ENCODE measurements around the gene GZMM. TPM values are rescaled to one million over a fixed set of nuclear protein-coding genes. Genes with fewer than 3 reads are reported as not detected.
A peak's percentile ranks its signal among the peaks of the same experiment; 100 is the strongest.

GZMM gene
- total and polyA plus RNA-seq, 4 donors: 0.54 to 2.8 (median 0.75) TPM; not detected in 1

GRCh38 chr19:570937-571565 lies 27.2 kb downstream of the GZMM start:
- H3K9me3 ChIP-seq (ENCODE audit: control insufficient read depth, low read length): no peaks in the 10 kb centered on the region
- H3K4me3 ChIP-seq (ENCODE audit: low read length in 2 of 2): peak overlapping the region in 1 of 2 donors; percentile 55
- DNase-seq (peak; percentile 69 to 76), ATAC-seq (ENCODE audit: low FRiP score) (no peak)
- 5 to 6% methylated on average over 45 of the region's 45 CpGs for WGBS, 2 donors
- intact Hi-C loops (cut with DNase I): no loop called here
- H3K27me3 ChIP-seq (ENCODE audit: control insufficient read depth in 1 of 2, insufficient read depth in 2 of 2, low read length in 1 of 2): no peaks in the 10 kb centered on the region
- H3K4me1 ChIP-seq (ENCODE audit: control insufficient read depth in 1 of 2, insufficient read depth in 2 of 2, low read length in 2 of 2): peaks cover 0 to 3% of the 10 kb centered on the region in 2 donors
- no peaks in the 10 kb centered on the region for H3K36me3 ChIP-seq (ENCODE audit: control insufficient read depth in 1 of 2, insufficient read depth in 2 of 2, low read length in 1 of 2)
- no peak overlapping the region for H3K27ac ChIP-seq (ENCODE audit: low read depth in 1 of 2, low read length in 2 of 2)

- no peaks in the 10 kb centered on the region for H3K9me3 ChIP-seq (ENCODE audit: control insufficient read depth, low read length)
- intact Hi-C loops (cut with DNase I): no loop called here
- H3K27ac ChIP-seq (ENCODE audit: low read depth in 1 of 2, low read length in 2 of 2): no peak overlapping the region
- H3K36me3 ChIP-seq (ENCODE audit: control insufficient read depth in 1 of 2, insufficient read depth in 2 of 2, low read length in 1 of 2): no peaks in the 10 kb centered on the region
- WGBS, 2 donors: 0 to 1% methylated on average over 14 of the region's 14 CpGs
- peaks cover 0 to 3% of the 10 kb centered on the region in 2 donors for H3K4me1 ChIP-seq (ENCODE audit: control insufficient read depth in 1 of 2, insufficient read depth in 2 of 2, low read length in 2 of 2)
- ATAC-seq (ENCODE audit: low FRiP score) (no peak), DNase-seq (no peak)
- H3K4me3 ChIP-seq (ENCODE audit: low read length in 2 of 2): peak overlapping the region; percentile 55 to 66
- no peaks in the 10 kb centered on the region for H3K27me3 ChIP-seq (ENCODE audit: control insufficient read depth in 1 of 2, insufficient read depth in 2 of 2, low read length in 1 of 2)
These were observed 27.7 kb downstream of the GZMM start for GRCh38 chr19:571566-571974.

GRCh38 chr19:572140-572742 lies 28.4 kb downstream of the GZMM start, which contains the start of gene BSG:
TSS of gene BSG (plus strand) at chr19:572596. CDS start at chr19:572635, 39 bp downstream.
- H3K9me3 ChIP-seq (ENCODE audit: control insufficient read depth, low read length): no peaks in the 10 kb centered on the region
- DNase-seq: peak; percentile 99
- peaks cover 0 to 3% of the 10 kb centered on the region in 2 donors for H3K4me1 ChIP-seq (ENCODE audit: control insufficient read depth in 1 of 2, insufficient read depth in 2 of 2, low read length in 2 of 2)
- H3K4me3 ChIP-seq (ENCODE audit: low read length in 2 of 2): peak within 1 kb of the TSS; percentile 91 to 95
- 0% methylated on average over 69 to 79 of the region's 79 CpGs for WGBS, 2 donors
- intact Hi-C loops (cut with DNase I): no loop called here
- H3K27ac ChIP-seq (ENCODE audit: low read depth in 1 of 2, low read length in 2 of 2): peak within 1 kb of the TSS in 1 of 2 donors; percentile 16
- H3K36me3 ChIP-seq (ENCODE audit: control insufficient read depth in 1 of 2, insufficient read depth in 2 of 2, low read length in 1 of 2): no peaks in the 10 kb centered on the region
- ATAC-seq (ENCODE audit: low FRiP score): peak; percentile 96
- no peaks in the 10 kb centered on the region for H3K27me3 ChIP-seq (ENCODE audit: control insufficient read depth in 1 of 2, insufficient read depth in 2 of 2, low read length in 1 of 2)

- peak; percentile 9 for ATAC-seq (ENCODE audit: low FRiP score)
- H3K27ac ChIP-seq (ENCODE audit: low read depth in 1 of 2, low read length in 2 of 2): no peak overlapping the region
These were observed 29.1 kb downstream of the GZMM start for GRCh38 chr19:572743-573518.

GRCh38 chr19:573519-573825 lies 29.6 kb downstream of the GZMM start:
- Histone ChIP-seq H3K9me3 (ENCODE audit: control insufficient read depth, low read length) (no peaks in the 10 kb centered on the region), H3K4me1 (ENCODE audit: control insufficient read depth in 1 of 2, insufficient read depth in 2 of 2, low read length in 2 of 2) (peaks cover 0 to 3% of the 10 kb centered on the region in 2 donors), H3K27ac (ENCODE audit: low read depth in 1 of 2, low read length in 2 of 2) (no peak overlapping the region), H3K27me3 (ENCODE audit: control insufficient read depth in 1 of 2, insufficient read depth in 2 of 2, low read length in 1 of 2) (no peaks in the 10 kb centered on the region), H3K4me3 (ENCODE audit: low read length in 2 of 2) (peak overlapping the region in 1 of 2 donors; percentile 91), H3K36me3 (ENCODE audit: control insufficient read depth in 1 of 2, insufficient read depth in 2 of 2, low read length in 1 of 2) (no peaks in the 10 kb centered on the region)
- no peak for ATAC-seq (ENCODE audit: low FRiP score)
- intact Hi-C loops (cut with DNase I): no loop called here
- no peak for DNase-seq
- WGBS, 2 donors: 8 to 9% methylated on average over 15 of the region's 15 CpGs

More at GRCh38 chr19:572743-573518, 29.1 kb downstream of the GZMM start:
- no peaks in the 10 kb centered on the region for H3K9me3 ChIP-seq (ENCODE audit: control insufficient read depth, low read length)
- no peaks in the 10 kb centered on the region for H3K27me3 ChIP-seq (ENCODE audit: control insufficient read depth in 1 of 2, insufficient read depth in 2 of 2, low read length in 1 of 2)
- intact Hi-C loops (cut with DNase I): no loop called here
- H3K36me3 ChIP-seq (ENCODE audit: control insufficient read depth in 1 of 2, insufficient read depth in 2 of 2, low read length in 1 of 2): no peaks in the 10 kb centered on the region
- 0% methylated on average over 42 to 55 of the region's 55 CpGs for WGBS, 2 donors
- peak overlapping the region; percentile 91 to 95 for H3K4me3 ChIP-seq (ENCODE audit: low read length in 2 of 2)
- DNase-seq: peak; percentile 77 to 82
- peaks cover 0 to 3% of the 10 kb centered on the region in 2 donors for H3K4me1 ChIP-seq (ENCODE audit: control insufficient read depth in 1 of 2, insufficient read depth in 2 of 2, low read length in 2 of 2)

GRCh38 chr19:574658-575526 lies 31.0 kb downstream of the GZMM start:
- peak in 1 of 2 donors; percentile 75 for DNase-seq
- H3K27ac ChIP-seq (ENCODE audit: low read depth in 1 of 2, low read length in 2 of 2): no peak overlapping the region
- no peaks in the 10 kb centered on the region for H3K36me3 ChIP-seq (ENCODE audit: control insufficient read depth in 1 of 2, insufficient read depth in 2 of 2, low read length in 1 of 2)
- no peak for ATAC-seq (ENCODE audit: low FRiP score)
- intact Hi-C loops (cut with DNase I): no loop called here
- H3K27me3 ChIP-seq (ENCODE audit: control insufficient read depth in 1 of 2, insufficient read depth in 2 of 2, low read length in 1 of 2): no peaks in the 10 kb centered on the region
- H3K4me3 ChIP-seq (ENCODE audit: low read length in 2 of 2): no peak overlapping the region
- WGBS, 2 donors: 13 to 14% methylated on average over 32 of the region's 32 CpGs
- peaks cover 0 to 3% of the 10 kb centered on the region in 2 donors for H3K4me1 ChIP-seq (ENCODE audit: control insufficient read depth in 1 of 2, insufficient read depth in 2 of 2, low read length in 2 of 2)
- no peaks in the 10 kb centered on the region for H3K9me3 ChIP-seq (ENCODE audit: control insufficient read depth, low read length)

GRCh38 chr19:575527-576506 lies 32.0 kb downstream of the GZMM start:
- Histone ChIP-seq H3K27ac (ENCODE audit: low read depth in 1 of 2, low read length in 2 of 2) (no peak overlapping the region), H3K4me3 (ENCODE audit: low read length in 2 of 2) (no peak overlapping the region), H3K9me3 (ENCODE audit: control insufficient read depth, low read length) (no peaks in the 10 kb centered on the region), H3K27me3 (ENCODE audit: control insufficient read depth in 1 of 2, insufficient read depth in 2 of 2, low read length in 1 of 2) (no peaks in the 10 kb centered on the region), H3K36me3 (ENCODE audit: control insufficient read depth in 1 of 2, insufficient read depth in 2 of 2, low read length in 1 of 2) (no peaks in the 10 kb centered on the region), H3K4me1 (ENCODE audit: control insufficient read depth in 1 of 2, insufficient read depth in 2 of 2, low read length in 2 of 2) (peaks cover 0 to 3% of the 10 kb centered on the region in 2 donors)
- no peak for ATAC-seq (ENCODE audit: low FRiP score)
- peak in 1 of 2 donors; percentile 75 for DNase-seq
- intact Hi-C loops (cut with DNase I): no loop called here
- 37 to 38% methylated on average over 38 of the region's 38 CpGs for WGBS, 2 donors

Data from aorta (tissue), 5 donors.